ENCODE measurements around the gene TMPRSS13. TPM values are rescaled to one million over a fixed set of nuclear protein-coding genes. Genes with fewer than 3 reads are reported as not detected.

The TMPRSS13 gene
- total RNA-seq, 2 experiments from 2014 or later = 0.79 to 1.1 TPM

DNA sequence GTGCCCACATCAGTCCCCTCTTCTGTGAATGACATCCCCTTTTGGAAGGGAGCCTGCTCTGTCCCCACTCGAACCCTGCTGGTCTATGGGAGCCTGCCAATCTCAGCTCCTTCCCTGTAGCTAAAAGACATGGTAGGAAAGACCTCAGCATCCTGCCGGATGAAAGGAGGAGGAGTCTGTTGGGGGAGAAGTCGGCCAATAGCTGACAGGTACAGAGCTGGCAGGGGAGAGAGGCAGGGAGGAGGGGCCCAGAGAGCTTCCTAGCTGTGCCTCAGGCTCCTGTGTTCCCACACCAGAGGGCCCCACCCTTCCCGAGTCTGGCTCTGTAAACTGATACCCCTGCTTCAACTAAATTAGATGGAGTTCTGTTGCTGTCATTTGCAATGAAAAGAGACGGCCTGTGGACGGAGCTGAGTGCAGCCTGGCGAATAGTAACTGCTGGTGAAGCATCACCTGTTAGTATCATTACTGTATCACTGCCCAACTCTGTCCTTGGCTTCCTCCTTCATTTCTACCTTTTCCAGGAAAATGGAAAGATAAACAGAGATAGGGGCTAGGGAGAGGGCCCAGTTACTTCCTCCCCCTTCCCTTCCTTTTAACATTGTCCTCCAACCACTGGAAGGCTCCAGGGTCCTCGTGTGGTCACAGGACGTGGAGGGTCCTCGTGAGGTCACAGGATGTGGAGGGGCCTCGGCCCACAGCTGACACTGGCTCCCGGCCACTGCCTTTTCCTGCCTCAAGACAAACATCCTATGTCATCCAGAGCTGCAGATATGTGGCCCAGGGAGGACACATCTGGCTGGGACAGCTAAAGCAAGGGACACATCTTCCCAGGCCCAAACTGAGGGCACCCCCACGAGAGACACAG, 67.8 kb downstream of the TMPRSS13 start:
- intact Hi-C loops (cut with micrococcal nuclease; ENCODE audit: unreplicated experiment) = no loop called here
- Histone ChIP-seq H3K36me3 (ENCODE audit: insufficient read depth, low read length) (no peaks in the 10 kb centered on the region), H3K4me3 (ENCODE audit: low read depth, low read length, poor library complexity, severe bottlenecking) (no peak overlapping the region), H3K9me3 (ENCODE audit: low read length) (no peaks in the 10 kb centered on the region), H3K4me1 (ENCODE audit: insufficient read depth, low read length, poor library complexity, severe bottlenecking) (no peaks in the 10 kb centered on the region), H4K20me1 (ENCODE audit: insufficient read depth, low read length) (no peaks in the 10 kb centered on the region), H3K79me2 (ENCODE audit: insufficient read depth, low read depth, low read length) (no peaks in the 10 kb centered on the region), H3K4me2 (ENCODE audit: low read length) (no peak overlapping the region), H3K9me2 (ENCODE audit: insufficient read depth, low read length) (no peaks in the 10 kb centered on the region), H2AFZ (ENCODE audit: low read length) (no peak overlapping the region), H3K27ac (ENCODE audit: low read depth, low read length, poor library complexity, severe bottlenecking) (no peak overlapping the region)
- ChIA-PET POLR2A (no interaction called here), CTCF (ENCODE audit: unreplicated experiment) (interaction anchor here (0.6 kb wide), 1 partner anchor 260 kb away, joined by 3 read pairs; no protein-coding TSS in a partner anchor)
- TF ChIP-seq EZH2phosphoT487 (IDR thresholded peaks at IDR 0.05; ENCODE audit: borderline replicate concordance, low read depth, low read length) = no peak
- TF ChIP-seq, protein P1, sequence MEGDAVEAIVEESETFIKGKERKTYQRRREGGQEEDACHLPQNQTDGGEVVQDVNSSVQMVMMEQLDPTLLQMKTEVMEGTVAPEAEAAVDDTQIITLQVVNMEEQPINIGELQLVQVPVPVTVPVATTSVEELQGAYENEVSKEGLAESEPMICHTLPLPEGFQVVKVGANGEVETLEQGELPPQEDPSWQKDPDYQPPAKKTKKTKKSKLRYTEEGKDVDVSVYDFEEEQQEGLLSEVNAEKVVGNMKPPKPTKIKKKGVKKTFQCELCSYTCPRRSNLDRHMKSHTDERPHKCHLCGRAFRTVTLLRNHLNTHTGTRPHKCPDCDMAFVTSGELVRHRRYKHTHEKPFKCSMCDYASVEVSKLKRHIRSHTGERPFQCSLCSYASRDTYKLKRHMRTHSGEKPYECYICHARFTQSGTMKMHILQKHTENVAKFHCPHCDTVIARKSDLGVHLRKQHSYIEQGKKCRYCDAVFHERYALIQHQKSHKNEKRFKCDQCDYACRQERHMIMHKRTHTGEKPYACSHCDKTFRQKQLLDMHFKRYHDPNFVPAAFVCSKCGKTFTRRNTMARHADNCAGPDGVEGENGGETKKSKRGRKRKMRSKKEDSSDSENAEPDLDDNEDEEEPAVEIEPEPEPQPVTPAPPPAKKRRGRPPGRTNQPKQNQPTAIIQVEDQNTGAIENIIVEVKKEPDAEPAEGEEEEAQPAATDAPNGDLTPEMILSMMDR (conservative IDR thresholded peaks at IDR 0.05; ENCODE audit: low read length) = no peak
- BruUV-seq (replicated peaks) = no TSS peak
- DNase-seq (ENCODE audit: low spot score) = no peak

DNA sequence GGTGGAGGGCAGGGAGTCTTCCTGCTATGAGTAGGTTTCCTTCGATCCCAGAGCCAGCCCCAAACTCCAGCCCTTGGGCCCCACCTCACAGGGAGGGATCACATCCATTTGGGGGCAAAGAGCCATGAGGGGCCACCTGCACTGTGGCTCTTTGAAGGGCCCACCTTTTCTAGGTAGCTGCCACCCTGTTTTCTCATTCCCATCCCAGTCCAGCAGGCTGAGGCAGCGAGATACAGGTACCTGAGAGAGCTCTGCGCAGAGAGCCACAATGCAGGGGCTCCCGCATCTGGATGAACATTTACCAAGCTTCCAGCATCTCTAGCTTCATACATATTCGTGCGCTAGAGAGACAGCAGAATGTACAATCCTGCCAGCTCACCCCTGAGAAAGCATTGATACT, 69.1 kb downstream of the TMPRSS13 start:
- TF ChIP-seq EZH2phosphoT487 (IDR thresholded peaks at IDR 0.05; ENCODE audit: borderline replicate concordance, low read depth, low read length) = no peak
- TF ChIP-seq, protein P1 (conservative IDR thresholded peaks at IDR 0.05; ENCODE audit: low read length) = no peak
- Histone ChIP-seq H3K4me1 (ENCODE audit: insufficient read depth, low read length, poor library complexity, severe bottlenecking) (no peaks in the 10 kb centered on the region), H4K20me1 (ENCODE audit: insufficient read depth, low read length) (no peaks in the 10 kb centered on the region), H3K79me2 (ENCODE audit: insufficient read depth, low read depth, low read length) (no peaks in the 10 kb centered on the region), H2AFZ (ENCODE audit: low read length) (no peak overlapping the region), H3K27ac (ENCODE audit: low read depth, low read length, poor library complexity, severe bottlenecking) (no peak overlapping the region), H3K36me3 (ENCODE audit: insufficient read depth, low read length) (no peaks in the 10 kb centered on the region), H3K4me2 (ENCODE audit: low read length) (no peak overlapping the region), H3K4me3 (ENCODE audit: low read depth, low read length, poor library complexity, severe bottlenecking) (no peak overlapping the region), H3K9me3 (ENCODE audit: low read length) (no peaks in the 10 kb centered on the region), H3K9me2 (ENCODE audit: insufficient read depth, low read length) (no peaks in the 10 kb centered on the region)
- POLR2A ChIA-PET = no interaction called here
- CTCF ChIA-PET (ENCODE audit: unreplicated experiment) = no interaction called here
- no peak for DNase-seq (ENCODE audit: low spot score)
- no TSS peak for BruUV-seq (replicated peaks)
- intact Hi-C loops (cut with micrococcal nuclease; ENCODE audit: unreplicated experiment) = no loop called here

DNA sequence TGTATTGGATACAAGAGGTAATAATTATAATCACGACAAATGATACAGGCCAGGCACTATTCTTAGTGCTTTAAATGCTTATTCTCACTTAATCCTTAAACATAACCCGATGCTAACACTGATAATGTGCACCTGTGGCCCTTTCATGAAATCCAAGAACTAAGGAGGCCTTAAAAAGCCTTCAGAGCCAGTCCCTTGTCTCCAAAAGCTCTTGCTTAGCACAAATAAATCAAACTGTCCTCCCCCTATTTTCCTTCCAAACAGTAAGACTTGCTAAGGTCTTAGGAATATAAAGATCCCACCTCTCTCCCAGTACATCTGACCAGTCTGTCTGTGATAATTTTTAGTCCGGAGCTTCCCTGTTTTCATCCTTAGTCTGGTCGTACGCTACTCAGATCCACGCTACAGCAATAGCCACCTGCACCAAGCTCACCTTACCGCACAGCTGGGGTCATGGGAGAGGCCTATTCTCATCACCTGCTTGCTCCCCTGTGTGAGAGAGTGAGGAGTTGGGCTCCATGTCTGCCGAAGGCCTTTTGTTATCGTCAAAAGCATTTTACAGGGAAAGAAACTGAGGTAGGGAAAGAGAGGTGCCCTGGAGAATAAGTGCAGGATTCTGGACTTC, 69.6 kb downstream of the TMPRSS13 start:
- Histone ChIP-seq H3K36me3 (ENCODE audit: insufficient read depth, low read length) (no peaks in the 10 kb centered on the region), H3K27ac (ENCODE audit: low read depth, low read length, poor library complexity, severe bottlenecking) (no peak overlapping the region), H3K9me2 (ENCODE audit: insufficient read depth, low read length) (no peaks in the 10 kb centered on the region), H3K4me1 (ENCODE audit: insufficient read depth, low read length, poor library complexity, severe bottlenecking) (no peaks in the 10 kb centered on the region), H3K9me3 (ENCODE audit: low read length) (no peaks in the 10 kb centered on the region), H3K4me3 (ENCODE audit: low read depth, low read length, poor library complexity, severe bottlenecking) (no peak overlapping the region), H3K79me2 (ENCODE audit: insufficient read depth, low read depth, low read length) (no peaks in the 10 kb centered on the region), H4K20me1 (ENCODE audit: insufficient read depth, low read length) (no peaks in the 10 kb centered on the region), H2AFZ (ENCODE audit: low read length) (no peak overlapping the region), H3K4me2 (ENCODE audit: low read length) (no peak overlapping the region)
- DNase-seq (ENCODE audit: low spot score) = no peak
- TF ChIP-seq EZH2phosphoT487 (IDR thresholded peaks at IDR 0.05; ENCODE audit: borderline replicate concordance, low read depth, low read length) = no peak
- TF ChIP-seq, protein P1 (conservative IDR thresholded peaks at IDR 0.05; ENCODE audit: low read length) = no peak
- intact Hi-C loops (cut with micrococcal nuclease; ENCODE audit: unreplicated experiment) = no loop called here
- no TSS peak for BruUV-seq (replicated peaks)
- ChIA-PET POLR2A (no interaction called here), CTCF (ENCODE audit: unreplicated experiment) (no interaction called here)

All from OCI-LY7 (cell line).